ENCODE measurements around the gene FAM53C. TPM values are rescaled to one million over a fixed set of nuclear protein-coding genes. Genes with fewer than 3 reads are reported as not detected.

Gene FAM53C
- total RNA-seq, 2 donors from 2014 or later, result 18.6 to 21.4 TPM

DNA sequence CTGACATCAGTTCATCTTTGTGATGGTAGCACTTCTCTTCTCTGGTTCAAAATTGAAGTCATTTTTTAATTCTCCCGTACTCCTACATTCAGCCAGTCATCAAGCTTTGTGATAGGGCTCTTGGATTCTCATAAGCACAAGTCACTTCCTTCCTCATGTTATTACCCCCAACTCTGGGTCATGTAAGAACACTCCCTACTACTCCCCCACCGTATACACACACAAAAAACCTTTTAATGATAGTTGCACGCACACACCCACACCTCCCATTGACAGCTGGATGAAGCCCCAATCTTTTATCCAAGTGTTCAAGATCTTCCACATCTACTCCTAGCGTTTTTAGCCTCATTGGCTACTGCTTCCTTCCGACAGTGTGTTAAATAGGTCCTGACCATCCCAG, 31.2 kb downstream of the FAM53C start:
- Histone ChIP-seq H3K27ac (peak overlapping the region in 1 of 2 donors; percentile 50), H3K4me3 (no peak overlapping the region), H3K4me1 (peaks cover 0 to 65% of the 10 kb centered on the region in 2 donors), H3K9me3 (no peaks in the 10 kb centered on the region), H3K36me3 (peaks cover 8% of the 10 kb centered on the region), H3K27me3 (no peaks in the 10 kb centered on the region)
- TF ChIP-seq, protein P1, sequence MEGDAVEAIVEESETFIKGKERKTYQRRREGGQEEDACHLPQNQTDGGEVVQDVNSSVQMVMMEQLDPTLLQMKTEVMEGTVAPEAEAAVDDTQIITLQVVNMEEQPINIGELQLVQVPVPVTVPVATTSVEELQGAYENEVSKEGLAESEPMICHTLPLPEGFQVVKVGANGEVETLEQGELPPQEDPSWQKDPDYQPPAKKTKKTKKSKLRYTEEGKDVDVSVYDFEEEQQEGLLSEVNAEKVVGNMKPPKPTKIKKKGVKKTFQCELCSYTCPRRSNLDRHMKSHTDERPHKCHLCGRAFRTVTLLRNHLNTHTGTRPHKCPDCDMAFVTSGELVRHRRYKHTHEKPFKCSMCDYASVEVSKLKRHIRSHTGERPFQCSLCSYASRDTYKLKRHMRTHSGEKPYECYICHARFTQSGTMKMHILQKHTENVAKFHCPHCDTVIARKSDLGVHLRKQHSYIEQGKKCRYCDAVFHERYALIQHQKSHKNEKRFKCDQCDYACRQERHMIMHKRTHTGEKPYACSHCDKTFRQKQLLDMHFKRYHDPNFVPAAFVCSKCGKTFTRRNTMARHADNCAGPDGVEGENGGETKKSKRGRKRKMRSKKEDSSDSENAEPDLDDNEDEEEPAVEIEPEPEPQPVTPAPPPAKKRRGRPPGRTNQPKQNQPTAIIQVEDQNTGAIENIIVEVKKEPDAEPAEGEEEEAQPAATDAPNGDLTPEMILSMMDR (IDR thresholded peaks at IDR 0.05), result no peak
- DNase-seq (ENCODE audit: low spot score), result no peak

DNA sequence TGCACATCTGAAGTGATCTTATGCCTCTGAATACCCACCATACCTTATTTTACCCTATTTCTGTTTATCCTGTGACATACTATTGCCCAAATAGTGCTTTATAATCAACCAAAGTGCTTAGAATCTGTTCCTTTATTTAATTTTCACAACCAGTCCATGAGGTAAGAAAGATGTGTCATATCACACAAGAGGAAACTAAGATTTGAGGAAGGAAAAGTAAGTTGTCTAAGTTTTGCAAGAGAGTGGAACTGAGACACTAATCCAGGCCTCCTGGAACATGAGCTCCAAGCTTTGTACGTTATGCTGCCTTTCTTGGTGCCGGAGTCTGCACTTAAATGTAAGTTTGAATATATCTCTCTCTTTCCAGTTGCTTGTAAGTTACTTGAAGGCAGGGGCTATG, 31.6 kb downstream of the FAM53C start:
- H3K9me3 ChIP-seq, result no peaks in the 10 kb centered on the region
- H3K4me1 ChIP-seq, result peaks cover 0 to 65% of the 10 kb centered on the region in 2 donors
- no peak overlapping the region for H3K4me3 ChIP-seq
- H3K27ac ChIP-seq, result peak overlapping the region in 1 of 2 donors; percentile 50
- no peak for DNase-seq (ENCODE audit: low spot score)
- H3K27me3 ChIP-seq, result no peaks in the 10 kb centered on the region
- TF ChIP-seq, protein P1 (IDR thresholded peaks at IDR 0.05), result no peak
- peaks cover 8% of the 10 kb centered on the region for H3K36me3 ChIP-seq

DNA sequence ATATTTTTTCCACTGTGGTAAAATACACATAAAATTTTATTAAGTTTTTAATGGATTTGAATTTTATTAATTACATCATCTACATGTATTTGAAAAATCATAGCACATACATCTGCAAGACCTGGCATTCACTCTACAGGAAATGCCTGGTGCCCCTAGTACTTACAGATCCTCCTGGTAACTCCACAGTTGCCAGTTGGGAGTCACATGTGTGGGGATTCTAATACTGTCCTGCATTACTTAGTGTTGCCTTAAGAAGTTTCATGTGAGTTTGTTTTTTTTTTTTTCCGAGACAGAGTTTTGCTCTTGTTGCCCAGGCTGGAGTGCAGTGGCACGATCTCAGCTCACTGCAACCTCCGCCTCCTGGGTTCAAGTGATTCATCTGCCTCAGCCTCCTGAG, 32.5 kb downstream of the FAM53C start:
- no peaks in the 10 kb centered on the region for H3K9me3 ChIP-seq
- DNase-seq (ENCODE audit: low spot score), result no peak
- no peak overlapping the region for H3K4me3 ChIP-seq
- TF ChIP-seq, protein P1 (IDR thresholded peaks at IDR 0.05), result no peak
- H3K27me3 ChIP-seq, result no peaks in the 10 kb centered on the region
- peak overlapping the region in 1 of 2 donors; percentile 50 for H3K27ac ChIP-seq
- H3K4me1 ChIP-seq, result peaks cover 0 to 65% of the 10 kb centered on the region in 2 donors
- H3K36me3 ChIP-seq, result peaks cover 8% of the 10 kb centered on the region

DNA sequence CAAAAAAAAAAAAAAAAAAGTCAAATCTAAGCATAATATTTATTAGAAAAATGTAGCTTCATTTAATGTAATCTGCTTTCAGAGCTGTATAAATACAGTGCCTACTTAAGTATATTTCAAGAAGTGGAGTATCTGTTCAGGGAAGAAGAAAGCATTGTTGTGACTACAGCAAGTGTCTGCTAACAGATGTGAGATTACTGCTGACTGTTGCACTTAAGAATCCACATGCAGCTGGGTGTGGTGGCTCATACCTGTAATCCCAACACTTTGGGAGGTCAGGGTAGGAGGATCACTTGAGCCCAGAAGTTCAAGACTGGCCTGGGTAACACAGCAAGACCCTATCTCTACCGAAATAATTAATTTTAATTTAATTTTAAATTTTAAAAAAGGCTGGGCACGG, 33.4 kb downstream of the FAM53C start:
- no peak overlapping the region for H3K27ac ChIP-seq
- H3K36me3 ChIP-seq, result peaks cover 16% of the 10 kb centered on the region
- DNase-seq (ENCODE audit: low spot score), result no peak
- TF ChIP-seq, protein P1 (IDR thresholded peaks at IDR 0.05), result no peak
- H3K9me3 ChIP-seq, result no peaks in the 10 kb centered on the region
- H3K4me3 ChIP-seq, result no peak overlapping the region
- H3K27me3 ChIP-seq, result no peaks in the 10 kb centered on the region
- peaks cover 0 to 61% of the 10 kb centered on the region in 2 donors for H3K4me1 ChIP-seq

DNA sequence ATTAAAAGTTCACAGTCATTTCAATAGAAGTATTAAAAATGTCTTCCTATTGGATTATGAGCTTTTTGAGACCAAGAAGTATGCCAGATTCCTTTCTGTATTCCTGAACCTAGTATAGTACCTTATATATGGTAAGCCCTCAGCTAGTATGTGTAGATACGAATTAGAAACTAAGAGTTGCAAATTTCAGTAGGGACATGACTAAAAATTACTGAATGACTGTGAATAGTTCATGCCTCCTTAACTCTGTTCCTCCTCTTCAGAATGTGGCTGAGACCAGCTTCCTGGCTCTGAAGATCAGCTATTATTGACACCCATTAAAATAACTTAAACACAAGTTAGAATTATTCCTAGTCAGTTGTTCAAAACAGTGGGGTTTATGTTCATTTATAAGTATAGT, 34.2 kb downstream of the FAM53C start:
- Histone ChIP-seq H3K27me3 (no peaks in the 10 kb centered on the region), H3K4me1 (peaks cover 0 to 54% of the 10 kb centered on the region in 2 donors), H3K4me3 (no peak overlapping the region), H3K27ac (no peak overlapping the region), H3K36me3 (peaks cover 23% of the 10 kb centered on the region), H3K9me3 (no peaks in the 10 kb centered on the region)
- no peak for DNase-seq (ENCODE audit: low spot score)
- TF ChIP-seq, protein P1 (IDR thresholded peaks at IDR 0.05), result no peak

DNA sequence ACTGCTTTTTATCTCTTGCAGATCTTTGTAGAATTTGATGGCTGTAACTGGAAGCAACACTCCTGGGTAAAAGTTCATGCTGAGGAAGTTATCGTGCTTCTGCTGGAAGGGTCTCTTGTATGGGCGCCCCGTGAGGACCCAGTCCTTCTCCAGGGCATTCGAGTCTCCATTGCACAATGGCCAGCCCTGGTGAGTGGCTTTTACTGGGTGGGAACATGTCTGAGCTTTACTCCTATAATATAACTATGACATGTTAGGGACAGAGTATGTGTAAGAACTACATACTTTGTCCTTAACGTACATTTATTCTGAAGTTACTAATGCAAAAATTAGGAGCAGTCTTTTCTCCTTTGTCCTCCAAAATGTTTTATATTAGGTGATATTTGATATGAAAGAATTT, 34.6 kb downstream of the FAM53C start:
- Histone ChIP-seq H3K27ac (no peak overlapping the region), H3K36me3 (peaks cover 27% of the 10 kb centered on the region)
- TF ChIP-seq, protein P1 (IDR thresholded peaks at IDR 0.05), result no peak

More for the DNA sequence above, 34.6 kb downstream of the FAM53C start:
- H3K27me3 ChIP-seq, result no peaks in the 10 kb centered on the region
- peaks cover 0 to 49% of the 10 kb centered on the region in 2 donors for H3K4me1 ChIP-seq
- H3K4me3 ChIP-seq, result no peak overlapping the region
- no peaks in the 10 kb centered on the region for H3K9me3 ChIP-seq
- no peak for DNase-seq (ENCODE audit: low spot score)
